ENCODE results near the gene PRKN.

Gene PRKN

GRCh38 chr6:162712694-162713093 is 14.9 kb downstream of the PRKN start:
- H3K27ac ChIP-seq, result no peak overlapping the region
- no peak for TF ChIP-seq ZFX (IDR thresholded peaks at IDR 0.05)
- no peak for TF ChIP-seq CTCF (conservative IDR thresholded peaks at IDR 0.05)

- TF ChIP-seq ZFX (IDR thresholded peaks at IDR 0.05), result no peak
- no peak overlapping the region for H3K27ac ChIP-seq
Measured at GRCh38 chr6:162711376-162711775, 16.2 kb downstream of the PRKN start.

- no peak overlapping the region for H3K27ac ChIP-seq
- TF ChIP-seq CTCF (conservative IDR thresholded peaks at IDR 0.05), result no peak
Measured at GRCh38 chr6:162710936-162711335, 16.6 kb downstream of the PRKN start.

GRCh38 chr6:162710419-162710818 is 17.1 kb downstream of the PRKN start:
- no peak overlapping the region for H3K27ac ChIP-seq
- TF ChIP-seq ZFX (IDR thresholded peaks at IDR 0.05) (no peak), CTCF (conservative IDR thresholded peaks at IDR 0.05) (no peak)

GRCh38 chr6:162709431-162709830 is 18.1 kb downstream of the PRKN start:
- H3K27ac ChIP-seq, result no peak overlapping the region
- TF ChIP-seq ZFX (IDR thresholded peaks at IDR 0.05), result no peak
- TF ChIP-seq CTCF (conservative IDR thresholded peaks at IDR 0.05), result no peak

- TF ChIP-seq CTCF (conservative IDR thresholded peaks at IDR 0.05), result no peak
- TF ChIP-seq ZFX (IDR thresholded peaks at IDR 0.05), result no peak
- H3K27ac ChIP-seq, result no peak overlapping the region
Measured at GRCh38 chr6:162708971-162709370, 18.6 kb downstream of the PRKN start.

- no peak overlapping the region for H3K27ac ChIP-seq
- TF ChIP-seq CTCF (conservative IDR thresholded peaks at IDR 0.05), result no peak
- no peak for TF ChIP-seq ZFX (IDR thresholded peaks at IDR 0.05)
Measured at GRCh38 chr6:162706232-162706631, 21.3 kb downstream of the PRKN start.

- no peak for TF ChIP-seq ZFX (IDR thresholded peaks at IDR 0.05)
- TF ChIP-seq CTCF (conservative IDR thresholded peaks at IDR 0.05), result no peak
- no peak overlapping the region for H3K27ac ChIP-seq
Measured at GRCh38 chr6:162705736-162706135, 21.8 kb downstream of the PRKN start.

Data from C4-2B (cell line).